Measurements from ENCODE around the gene DZIP3.
"Not testable (repeated sequence)": the region's sequence is repeated elsewhere in the genome, so short reads cannot be mapped to it uniquely, and the experiment has no call there.

DZIP3 gene

GRCh38 chr3:108602249-108602934, 12.9 kb downstream of the DZIP3 start:
- peak in 1 of 4 experiments; percentile 16 for DNase-seq

DNA sequence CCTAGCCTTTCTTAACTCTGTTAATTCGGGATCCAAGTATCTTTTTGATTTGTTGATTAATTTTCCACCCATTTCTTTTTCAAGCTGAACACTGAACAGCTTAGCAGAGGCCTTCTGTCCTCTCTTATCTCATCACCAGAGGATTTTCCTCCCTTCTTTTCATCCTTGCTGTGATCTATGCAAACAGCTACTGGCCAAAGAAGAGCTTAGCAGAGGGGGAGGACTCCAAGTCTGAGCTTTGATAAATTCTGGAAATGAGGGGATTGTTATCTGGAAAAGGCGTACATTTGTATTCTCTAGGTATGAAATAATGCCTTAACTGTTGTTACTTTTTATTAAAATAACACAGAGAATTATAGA, 13.4 kb downstream of the DZIP3 start:
- no peak for DNase-seq

DNA sequence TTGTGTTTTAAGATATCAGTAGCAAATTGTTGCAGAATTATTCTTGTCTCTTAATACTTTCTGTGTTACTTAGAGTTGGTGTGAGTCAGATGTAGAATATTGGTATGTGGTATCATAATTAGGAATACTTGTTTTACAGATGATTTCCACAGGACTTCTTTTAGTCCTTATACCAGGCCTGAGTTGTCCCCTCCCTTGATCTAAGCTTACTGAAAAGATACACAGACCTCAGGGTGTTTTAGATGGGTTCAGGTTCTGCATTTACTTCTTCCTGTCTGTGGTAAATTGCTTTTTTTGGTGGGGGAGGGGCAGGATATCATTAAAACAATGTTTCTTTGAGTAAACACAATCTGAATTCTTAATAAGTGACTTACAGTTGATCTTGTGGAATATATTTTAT, 14.2 kb downstream of the DZIP3 start:
- no peak for DNase-seq

- DNase-seq = no peak
These were observed 15.5 kb downstream of the DZIP3 start for GRCh38 chr3:108605028-108605427.

DNA sequence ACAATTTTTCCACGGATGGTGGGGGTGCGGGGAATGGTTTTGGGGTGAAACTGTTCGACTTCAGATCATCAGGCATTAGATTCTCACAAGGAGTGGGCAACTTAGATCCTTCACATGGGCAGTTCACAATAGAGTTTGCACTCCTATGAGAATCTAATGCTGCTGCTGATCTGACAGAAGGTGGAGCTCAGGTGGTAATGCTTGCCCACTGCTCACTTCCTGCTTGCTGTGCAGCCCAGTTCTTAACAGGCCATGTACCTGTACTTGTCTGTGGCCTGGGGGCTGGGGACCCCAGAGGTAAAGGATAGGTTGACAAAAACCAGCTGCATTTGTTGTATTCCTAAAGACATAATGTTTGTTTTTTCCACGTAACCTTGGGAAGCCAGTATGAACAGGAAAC, 16.0 kb downstream of the DZIP3 start:
- no peak for DNase-seq

DNA sequence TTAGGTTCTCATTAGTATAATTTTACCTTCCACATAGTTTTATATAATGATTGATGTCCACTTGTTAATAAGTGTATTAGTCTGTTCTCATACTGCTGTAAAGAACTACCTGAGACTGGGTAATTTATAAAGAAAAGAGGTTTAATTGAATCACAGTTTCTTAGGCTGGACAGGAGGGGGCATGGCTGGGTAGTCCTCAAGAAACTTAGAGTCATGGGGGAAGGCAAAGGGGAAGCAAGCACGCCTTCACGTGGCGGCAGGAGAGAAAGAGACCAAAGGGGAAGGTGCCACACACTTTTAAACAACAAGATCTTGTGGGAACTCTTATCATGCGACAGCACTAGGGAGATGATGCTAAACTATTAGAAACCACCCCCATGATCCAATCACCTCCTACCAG, 19.2 kb downstream of the DZIP3 start:
- DNase-seq = no peak

DNA sequence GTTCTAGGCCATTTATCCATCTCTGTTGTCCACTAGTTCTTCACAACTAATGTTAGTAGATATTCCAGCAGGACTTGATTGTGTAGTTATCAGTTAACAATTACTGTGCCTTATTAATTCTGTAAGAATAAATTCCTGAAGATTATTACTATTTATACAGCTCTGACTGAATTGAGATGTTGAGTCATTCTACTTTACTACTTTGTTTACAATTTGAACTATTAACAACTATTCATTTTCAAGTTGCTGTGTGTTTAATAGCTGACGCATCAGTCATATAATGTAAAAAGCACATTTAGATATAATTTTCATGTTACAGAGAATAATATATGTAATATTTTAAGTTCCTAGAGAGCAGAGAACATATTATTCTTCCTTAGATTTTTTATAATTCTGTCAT, 21.1 kb downstream of the DZIP3 start:
- no peak for DNase-seq

GRCh38 chr3:108616090-108616489, 26.6 kb downstream of the DZIP3 start:
- not testable (repeated sequence) for DNase-seq

DNA sequence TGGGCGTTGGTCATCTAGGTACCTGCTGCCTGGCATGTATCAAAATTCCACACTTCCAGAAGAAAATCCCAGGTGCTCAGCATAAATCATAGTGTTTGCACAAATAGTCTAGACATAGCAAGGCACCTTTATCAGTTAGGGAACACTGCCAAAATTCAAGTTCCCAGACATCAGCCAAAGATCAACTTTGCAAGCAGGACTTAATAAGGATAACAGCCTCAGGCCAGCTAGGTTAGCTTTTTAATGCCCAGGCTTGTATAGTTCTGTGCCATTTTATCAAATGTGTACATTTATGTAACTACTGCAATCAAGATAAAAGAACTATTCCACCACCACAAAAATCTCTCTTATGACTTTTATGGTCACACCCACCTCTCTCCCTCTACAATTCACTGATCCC, 30.7 kb downstream of the DZIP3 start:
- DNase-seq = no peak

DNA sequence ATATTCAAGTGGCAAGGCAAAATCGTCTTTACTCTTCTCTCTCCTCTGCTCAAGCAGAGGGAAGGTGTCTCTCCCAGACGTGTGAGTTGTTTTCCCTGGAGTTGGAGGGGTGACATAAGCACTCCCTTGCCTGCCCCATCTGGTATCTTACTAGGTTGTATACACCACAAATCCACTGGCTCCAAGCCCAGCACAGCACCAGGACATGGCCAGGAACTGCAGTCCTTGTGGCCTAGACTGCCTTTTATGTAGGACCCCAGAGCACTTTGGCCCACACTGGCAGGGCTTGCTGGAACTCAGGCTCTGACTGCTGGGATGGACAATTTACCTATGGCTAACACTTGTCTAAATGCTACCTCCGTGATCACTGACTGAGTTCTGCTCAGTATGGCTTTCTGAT, 34.0 kb downstream of the DZIP3 start:
- DNase-seq = no peak

GRCh38 chr3:108629974-108630373, 40.5 kb downstream of the DZIP3 start:
- DNase-seq = no peak

- no peak for DNase-seq
These were observed 53.0 kb downstream of the DZIP3 start for GRCh38 chr3:108642526-108642925.

DNA sequence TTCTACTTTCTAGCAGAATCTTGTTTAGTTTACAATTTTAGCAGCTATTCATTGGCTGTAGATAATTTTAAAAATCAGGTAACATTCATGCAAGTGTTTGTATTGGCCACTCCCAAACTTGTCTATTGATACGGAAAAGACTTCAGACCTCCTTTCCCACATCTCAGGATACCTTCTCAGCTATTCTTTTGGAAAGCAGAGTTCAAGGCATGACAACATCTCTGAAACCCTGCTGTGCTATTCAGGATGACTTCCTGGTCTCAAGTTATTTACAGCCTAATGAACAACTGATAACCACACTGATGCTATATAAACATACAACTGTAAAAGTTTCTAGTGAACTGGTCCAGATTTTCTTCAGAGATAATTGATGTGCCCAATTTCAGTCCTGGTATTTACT, 55.8 kb downstream of the DZIP3 start:
- no peak for DNase-seq

- DNase-seq = not testable (repeated sequence)
These were observed 66.1 kb downstream of the DZIP3 start for GRCh38 chr3:108655664-108656063.

DNA sequence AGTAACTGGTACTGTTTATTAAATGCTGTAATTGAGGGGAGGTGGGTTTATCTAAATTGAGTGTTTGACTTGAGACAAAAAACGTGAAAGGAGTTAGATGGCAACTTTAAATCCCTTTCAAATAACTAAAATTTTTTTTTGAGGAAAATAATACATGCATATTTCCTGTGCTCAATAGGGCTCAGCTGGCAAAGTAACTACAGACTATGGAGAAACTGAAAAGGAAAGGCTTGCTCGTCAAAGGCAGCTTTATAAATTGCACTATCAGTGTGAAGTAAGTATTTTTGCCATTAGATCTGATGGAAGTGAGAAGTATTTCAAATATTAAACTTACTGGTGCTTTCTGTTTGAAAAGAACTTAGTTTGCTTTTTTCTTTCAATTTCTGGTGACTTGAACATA, 72.2 kb downstream of the DZIP3 start:
- DNase-seq = no peak

DNA sequence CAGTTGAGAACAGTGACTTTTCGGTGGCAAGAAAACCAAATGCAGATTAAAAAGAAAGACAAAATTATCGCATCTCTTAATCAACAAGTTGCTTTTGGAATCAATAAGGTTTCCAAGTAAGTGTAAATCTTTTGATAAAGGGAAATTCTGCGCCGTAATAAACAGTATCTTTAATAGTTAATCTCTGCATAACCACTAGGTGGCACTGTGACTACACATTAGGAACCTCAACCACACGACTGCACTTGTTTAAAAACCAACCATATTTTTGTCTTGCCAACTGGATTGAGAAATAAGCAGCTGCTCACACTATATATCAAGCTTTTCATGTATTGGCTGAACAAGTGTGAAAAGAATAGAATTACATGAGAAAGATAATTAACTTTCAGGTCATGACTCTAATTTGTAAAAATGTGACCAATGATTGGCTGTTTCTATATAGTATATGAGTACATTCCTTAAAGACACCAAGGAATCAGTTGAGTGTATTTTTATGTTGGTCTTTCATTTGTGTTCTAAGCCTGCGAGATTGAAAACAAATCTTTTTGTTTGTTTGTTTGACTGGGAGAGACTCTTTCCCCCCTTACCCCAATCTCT, 72.7 kb downstream of the DZIP3 start:
- peak in 1 of 4 experiments; percentile 0 for DNase-seq

DNA sequence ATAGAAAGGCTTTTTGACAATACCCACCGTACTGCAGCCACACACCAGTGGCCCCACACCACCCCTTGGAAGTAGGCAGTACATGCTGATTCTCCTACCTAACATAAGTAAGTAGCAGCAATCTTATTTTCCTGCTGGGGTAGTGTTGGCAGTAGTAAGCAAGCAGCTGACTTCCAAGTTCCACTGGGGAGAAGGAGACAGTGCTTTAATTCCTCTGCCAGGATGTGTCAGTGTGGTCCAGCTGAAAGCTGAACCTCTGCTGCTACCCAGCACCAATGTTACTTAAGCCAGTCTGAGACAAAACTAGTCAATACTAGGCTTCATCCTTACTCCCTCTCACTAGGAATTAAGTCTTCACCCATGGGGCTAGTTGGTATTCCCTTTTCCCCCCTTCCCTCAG, 74.7 kb downstream of the DZIP3 start:
- no peak for DNase-seq

GRCh38 chr3:108667312-108667711, 77.8 kb downstream of the DZIP3 start:
- no peak for DNase-seq

GRCh38 chr3:108669208-108669607, 79.7 kb downstream of the DZIP3 start:
- DNase-seq = no peak

GRCh38 chr3:108672701-108673100, 83.2 kb downstream of the DZIP3 start:
- no peak for DNase-seq

DNA sequence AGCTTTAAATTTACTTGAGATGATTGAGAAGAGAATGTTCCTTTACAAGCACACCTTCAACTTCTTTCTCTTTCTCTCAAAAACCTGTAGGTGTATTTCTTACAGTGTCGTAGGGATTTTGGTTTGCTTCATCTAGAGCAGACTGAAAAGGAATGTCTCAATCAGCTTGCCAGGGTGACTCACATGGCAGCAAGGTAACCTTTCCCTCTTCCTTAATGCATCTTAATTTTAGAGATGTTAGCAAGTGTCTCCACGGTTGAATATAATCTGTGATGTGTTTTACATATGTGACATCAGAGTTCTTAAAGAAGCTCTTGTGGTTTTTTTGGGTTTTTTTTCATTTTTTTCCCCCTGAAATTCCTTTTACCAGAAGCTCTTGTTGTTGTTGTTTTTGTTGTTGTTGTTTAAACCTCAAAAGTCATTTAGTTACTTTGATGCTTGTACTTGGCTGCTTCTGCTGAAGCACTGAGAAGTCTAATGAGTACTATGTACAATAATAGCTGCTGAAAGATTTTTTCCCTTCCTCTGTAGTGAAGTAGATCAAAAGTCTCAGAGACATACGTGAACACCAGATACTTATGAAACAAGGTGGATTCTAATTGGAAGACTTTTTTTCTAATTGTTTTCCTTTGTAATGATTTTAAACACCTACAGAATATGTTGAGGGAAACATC, 84.6 kb downstream of the DZIP3 start:
- no peak for DNase-seq

DNA sequence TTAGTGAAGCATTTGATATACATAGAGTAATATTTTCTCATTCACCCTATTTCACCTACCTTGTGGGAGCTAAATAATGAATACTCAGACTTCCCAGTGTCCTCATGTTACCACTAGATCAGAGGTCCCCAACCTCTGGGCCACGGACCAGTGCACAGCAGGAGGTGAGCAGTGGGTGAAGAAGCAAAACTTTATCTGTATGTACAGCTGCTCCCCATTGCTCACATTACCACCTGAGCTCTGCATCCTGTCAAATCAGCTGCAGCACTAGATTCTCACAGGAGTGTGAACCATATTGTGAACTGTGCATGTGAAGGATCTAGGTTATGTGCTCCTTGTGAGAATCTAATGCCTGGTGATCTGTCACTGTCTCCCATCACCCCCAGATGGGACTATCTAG, 88.3 kb downstream of the DZIP3 start:
- no peak for DNase-seq

DNA sequence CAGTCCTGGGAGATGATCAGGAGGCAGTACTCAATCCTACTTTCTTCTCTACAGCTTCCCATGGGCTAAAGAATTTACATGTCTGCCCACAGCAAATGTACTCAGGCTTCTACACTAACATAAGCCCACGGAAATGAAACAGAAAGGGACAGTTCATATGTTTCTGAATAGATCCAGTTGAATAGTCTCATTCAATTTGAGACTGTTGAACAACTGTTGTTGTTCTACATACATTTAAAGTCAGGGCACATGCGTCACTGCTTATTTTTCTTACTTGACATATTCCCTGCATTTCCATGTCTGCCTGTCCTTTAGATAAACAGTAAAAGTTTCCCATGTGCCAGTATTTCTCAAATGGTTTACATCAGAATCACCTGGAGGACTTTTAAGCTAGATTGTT, 102.8 kb downstream of the DZIP3 start:
- not testable (repeated sequence) for DNase-seq

DNA sequence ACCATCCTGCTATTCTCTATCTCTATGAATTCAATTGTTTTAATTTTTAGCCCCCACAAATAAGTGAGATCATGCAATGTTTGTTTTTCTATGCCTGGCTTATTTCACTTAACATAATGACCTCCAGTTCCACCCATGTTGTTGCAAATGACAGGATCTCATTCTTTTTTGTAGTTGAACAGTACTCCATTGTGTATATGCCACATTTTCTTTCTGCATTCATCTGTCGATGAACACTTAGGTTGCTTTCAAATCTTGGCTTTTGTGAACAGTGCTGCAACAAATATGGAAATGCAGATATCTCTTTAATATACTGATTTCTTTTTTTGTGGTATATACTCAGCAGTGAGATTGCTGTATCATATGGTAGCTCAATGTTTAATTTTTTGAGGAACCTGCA, 108.9 kb downstream of the DZIP3 start:
- DNase-seq = no peak

- DNase-seq = no peak
These were observed 115.5 kb downstream of the DZIP3 start for GRCh38 chr3:108705045-108705444.
